ENCODE data around the gene TWF2. TPM values are rescaled to one million over a fixed set of nuclear protein-coding genes. Genes with fewer than 3 reads are reported as not detected.

TWF2 gene
- total and polyA plus RNA-seq, 2 of the 13 experiments (the other 11 are each of a cell fraction or from before 2014, with no cell fraction given) = 45.5 to 108 TPM

- TF ChIP-seq DZIP1 (CRISPR knock-in tag; IDR thresholded peaks at IDR 0.05) (0 out of 2 replicates have a peak, but pooled peaks have one; percentile 56), ZNF501 (CRISPR knock-in tag; IDR thresholded peaks at IDR 0.05) (peak; percentile 79), E2F5 (CRISPR knock-in tag; conservative IDR thresholded peaks at IDR 0.05) (peak; percentile 51; the same call in 1 of the 2 replicates), YY1 (IDR thresholded peaks at IDR 0.05; ENCODE audit: insufficient read depth, insufficient replicate concordance, low read depth, low read length) (no peak), ZNF451 (CRISPR knock-in tag; IDR thresholded peaks at IDR 0.05) (0 out of 2 replicates have a peak, but pooled peaks have one; percentile 26), ZNF83 (CRISPR knock-in tag; IDR thresholded peaks at IDR 0.05; ENCODE audit: borderline replicate concordance) (no peak), SMYD3 (CRISPR knock-in tag; IDR thresholded peaks at IDR 0.05) (0 out of 2 replicates have a peak, but pooled peaks have one; percentile 47), LRRFIP1 (CRISPR knock-in tag; conservative IDR thresholded peaks at IDR 0.05) (no peak), ZNF713 (CRISPR knock-in tag; IDR thresholded peaks at IDR 0.05) (no peak; the same call in 1 of the 2 replicates), RBFOX2 (IDR thresholded peaks at IDR 0.05; ENCODE audit: low read depth, low read length) (peak; percentile 94), TFDP1 (CRISPR knock-in tag; IDR thresholded peaks at IDR 0.05; ENCODE audit: borderline replicate concordance) (0 out of 2 replicates have a peak, but pooled peaks have one; percentile 22), SUZ12 (IDR thresholded peaks at IDR 0.05; ENCODE audit: low read depth, low read length) (no peak), ZNF598 (CRISPR knock-in tag; IDR thresholded peaks at IDR 0.05; ENCODE audit: borderline replicate concordance) (0 out of 2 replicates have a peak, but pooled peaks have one; percentile 36), PBX3 (CRISPR knock-in tag; IDR thresholded peaks at IDR 0.05; ENCODE audit: borderline replicate concordance) (no peak), ZNF703 (CRISPR knock-in tag; IDR thresholded peaks at IDR 0.05; ENCODE audit: borderline replicate concordance) (no peak), DMTF1 (CRISPR knock-in tag; IDR thresholded peaks at IDR 0.05) (no peak), STAT5B (CRISPR knock-in tag; IDR thresholded peaks at IDR 0.05) (no peak)
These were observed 40.9 kb downstream of the TWF2 start, which contains the start of gene ALAS1 (continued) for GRCh38 chr3:52197842-52198625.
